Natural killer cell (primary cell): ENCODE results near the gene METTL8. TPM values are rescaled to one million over a fixed set of nuclear protein-coding genes. Genes with fewer than 3 reads are reported as not detected.

Experiments used
- ATAC-seq, 3 donors: fragments of 150-1000 bp in 2 of 3; fragments of 200-7000 bp in 1 of 3; cut with Tn5 transposase; 1 replicate in 1 of 3; 2 replicates in 2 of 3; pipeline ENCODE4 v1.10.0; 2021; ENCODE audit warnings: mild to moderate bottlenecking in 2 of 3, moderate library complexity in 2 of 3
- DNase-seq, 2 donors: peaks; one replicate each; pipeline versions ENCODE4 v3.0.0 to v3.0.0-alpha.2; 2013 to 2021; ENCODE audit warnings: mixed read lengths in 1 of 2
- H3K27ac ChIP-seq: one replicate; pipeline ENCODE4 v1.5.1; 2013; ENCODE audit warnings: mild to moderate bottlenecking, low read length
- H3K27me3 ChIP-seq: one replicate; pipeline ENCODE4 v1.6.1; 2013; ENCODE audit warnings: low read length; ENCODE audit not compliant: control insufficient read depth, insufficient read depth
- H3K36me3 ChIP-seq: one replicate; pipeline ENCODE4 v1.6.1; 2013; ENCODE audit warnings: low read length; ENCODE audit not compliant: control insufficient read depth, insufficient read depth
- H3K4me1 ChIP-seq: one replicate; pipeline ENCODE4 v1.6.1; 2013; ENCODE audit warnings: low read length; ENCODE audit not compliant: control insufficient read depth, insufficient read depth
- H3K4me3 ChIP-seq: one replicate; pipeline ENCODE4 v1.5.1; 2013; ENCODE audit warnings: low read length
- H3K9me3 ChIP-seq: one replicate; pipeline ENCODE4 v1.6.1; 2013; ENCODE audit warnings: low read length; ENCODE audit not compliant: control insufficient read depth, insufficient read depth
- H3K27ac Mint-ChIP-seq, 2 donors: one replicate each; pipeline ENCODE4 v1.8.0; 2022; ENCODE audit warnings: mild to moderate bottlenecking in 2 of 2, mixed read lengths in 2 of 2, moderate library complexity in 1 of 2
- H3K27me3 Mint-ChIP-seq, 2 donors: one replicate each; pipeline ENCODE4 v1.8.0; 2022; ENCODE audit warnings: low read depth in 2 of 2, mixed read lengths in 2 of 2
- H3K36me3 Mint-ChIP-seq: one replicate; pipeline ENCODE4 v1.8.0; 2022; ENCODE audit warnings: mixed read lengths
- H3K4me1 Mint-ChIP-seq, 2 donors: one replicate each; pipeline ENCODE4 v1.8.0; 2022; ENCODE audit warnings: mixed read lengths in 2 of 2
- H3K4me3 Mint-ChIP-seq: one replicate; pipeline ENCODE4 v1.8.0; 2022; ENCODE audit warnings: mild to moderate bottlenecking, moderate library complexity, mixed read lengths
- H3K9me3 Mint-ChIP-seq, 2 donors: one replicate each; pipeline ENCODE4 v1.8.0; 2022; ENCODE audit warnings: mixed read lengths in 2 of 2
- WGBS: methylation state at CpG from one replicate; pipeline ENCODE4 v1.1.7; 2013; ENCODE audit warnings: missing lambda C conversion rate; ENCODE audit not compliant: insufficient coverage; 5-methylcytosine and 5-hydroxymethylcytosine counted together
- intact Hi-C: fragments of 100-400 bp; cut with micrococcal nuclease; formaldehyde crosslinking; loops from one replicate; pipeline ENCODE4 v1.14.2; 2022
- total RNA-seq, 4 donors: library from RNA; stranded (reverse); fragments of 120-200 nt in 1 of 4; gene quantifications; one replicate each; pipeline versions ENCODE4 v1.2.3 to v1.2.4, GENCODE V29; 2013 to 2022
- TF ChIP-seq, protein P1 (sequence below): fragments of 200-600 bp; IDR thresholded peaks from one replicate; pipeline ENCODE4 v1.8.0; 2022; ENCODE audit warnings: antibody characterized with exemption

The METTL8 gene
- total RNA-seq, 3 donors from 2014 or later (not counting 1 experiment from before 2014, with no cell fraction given), result 14.3 to 16.7 (median 15.2) TPM

- WGBS, result 97% methylated on average over 5 of the region's 5 CpGs
- no peaks in the 10 kb centered on the region for H3K27me3 ChIP-seq
- DNase-seq (no peak), ATAC-seq (no peak)
- Mint-ChIP-seq H3K27ac (no peak overlapping the region), H3K4me1 (peaks cover 16 to 37% of the 10 kb centered on the region in 2 donors), H3K27me3 (no peaks in the 10 kb centered on the region), H3K4me3 (no peak overlapping the region), H3K9me3 (peaks cover 5 to 6% of the 10 kb centered on the region in 2 donors), H3K36me3 (peaks cover 7% of the 10 kb centered on the region)
- intact Hi-C loops, result no loop called here
- TF ChIP-seq, protein P1, sequence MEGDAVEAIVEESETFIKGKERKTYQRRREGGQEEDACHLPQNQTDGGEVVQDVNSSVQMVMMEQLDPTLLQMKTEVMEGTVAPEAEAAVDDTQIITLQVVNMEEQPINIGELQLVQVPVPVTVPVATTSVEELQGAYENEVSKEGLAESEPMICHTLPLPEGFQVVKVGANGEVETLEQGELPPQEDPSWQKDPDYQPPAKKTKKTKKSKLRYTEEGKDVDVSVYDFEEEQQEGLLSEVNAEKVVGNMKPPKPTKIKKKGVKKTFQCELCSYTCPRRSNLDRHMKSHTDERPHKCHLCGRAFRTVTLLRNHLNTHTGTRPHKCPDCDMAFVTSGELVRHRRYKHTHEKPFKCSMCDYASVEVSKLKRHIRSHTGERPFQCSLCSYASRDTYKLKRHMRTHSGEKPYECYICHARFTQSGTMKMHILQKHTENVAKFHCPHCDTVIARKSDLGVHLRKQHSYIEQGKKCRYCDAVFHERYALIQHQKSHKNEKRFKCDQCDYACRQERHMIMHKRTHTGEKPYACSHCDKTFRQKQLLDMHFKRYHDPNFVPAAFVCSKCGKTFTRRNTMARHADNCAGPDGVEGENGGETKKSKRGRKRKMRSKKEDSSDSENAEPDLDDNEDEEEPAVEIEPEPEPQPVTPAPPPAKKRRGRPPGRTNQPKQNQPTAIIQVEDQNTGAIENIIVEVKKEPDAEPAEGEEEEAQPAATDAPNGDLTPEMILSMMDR, result no peak
- H3K4me3 ChIP-seq, result no peak overlapping the region
- H3K36me3 ChIP-seq, result no peaks in the 10 kb centered on the region
- H3K9me3 ChIP-seq, result no peaks in the 10 kb centered on the region
- H3K4me1 ChIP-seq, result peaks cover 8% of the 10 kb centered on the region
- no peak overlapping the region for H3K27ac ChIP-seq
Observed at GRCh38 chr2:171404261-171404660, 29.5 kb downstream of the METTL8 start.

DNA sequence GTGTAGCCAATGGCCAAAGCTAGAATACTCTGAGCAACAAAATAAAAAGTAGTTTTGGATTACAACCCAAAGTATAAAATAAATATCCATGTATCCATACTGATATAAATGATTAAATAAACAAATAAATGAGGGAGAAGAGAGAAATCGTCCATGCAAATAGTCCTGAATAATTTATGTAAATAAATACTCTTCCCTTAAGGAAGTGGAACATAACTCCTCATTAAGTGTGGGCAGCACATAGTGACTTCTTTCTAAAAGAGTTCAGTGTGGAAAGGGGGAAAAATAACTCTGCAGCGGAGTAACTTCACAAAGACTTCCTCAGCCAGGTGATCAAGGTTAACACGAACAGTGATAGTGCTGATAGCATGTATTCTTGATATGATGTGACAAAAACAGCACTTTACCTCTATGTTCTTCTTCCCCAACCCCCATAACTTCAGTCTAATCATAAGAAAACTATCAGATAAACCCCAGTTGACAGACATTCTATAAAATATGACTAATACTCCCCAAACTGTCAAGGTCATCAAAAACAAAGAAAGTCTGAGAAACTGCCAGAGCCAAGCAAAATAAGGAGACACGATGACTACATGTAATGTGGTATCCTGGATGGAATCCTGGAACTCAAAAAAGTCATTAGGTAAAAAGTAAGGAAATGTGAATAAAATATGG is 30.7 kb downstream of the METTL8 start:
- Histone ChIP-seq H3K27me3 (no peaks in the 10 kb centered on the region), H3K4me1 (peaks cover 8% of the 10 kb centered on the region), H3K9me3 (no peaks in the 10 kb centered on the region), H3K4me3 (no peak overlapping the region), H3K36me3 (no peaks in the 10 kb centered on the region), H3K27ac (no peak overlapping the region)
- peaks cover 7% of the 10 kb centered on the region for H3K36me3 Mint-ChIP-seq
- peaks cover 5 to 6% of the 10 kb centered on the region in 2 donors for H3K9me3 Mint-ChIP-seq
- ATAC-seq (no peak), DNase-seq (no peak)
- H3K27me3 Mint-ChIP-seq, result no peaks in the 10 kb centered on the region
- no peak overlapping the region for H3K4me3 Mint-ChIP-seq
- no peak overlapping the region for H3K27ac Mint-ChIP-seq
- WGBS, result 75% methylated on average over 2 of the region's 4 CpGs
- TF ChIP-seq, protein P1, result no peak
- H3K4me1 Mint-ChIP-seq, result peaks cover 20 to 44% of the 10 kb centered on the region in 2 donors
- intact Hi-C loops, result no loop called here

GRCh38 chr2:171401947-171402346 is 31.8 kb downstream of the METTL8 start:
- H3K27ac Mint-ChIP-seq, result no peak overlapping the region
- Histone ChIP-seq H3K27me3 (no peaks in the 10 kb centered on the region), H3K4me1 (peaks cover under 1% of the 10 kb centered on the region), H3K36me3 (no peaks in the 10 kb centered on the region), H3K4me3 (no peak overlapping the region), H3K9me3 (no peaks in the 10 kb centered on the region), H3K27ac (no peak overlapping the region)
- H3K9me3 Mint-ChIP-seq, result peaks cover 5 to 6% of the 10 kb centered on the region in 2 donors
- ATAC-seq, result no peak
- DNase-seq, result no peak
- no peaks in the 10 kb centered on the region for H3K27me3 Mint-ChIP-seq
- TF ChIP-seq, protein P1, result no peak
- WGBS, result 100% methylated on average over 1 of the region's 1 CpG
- H3K4me1 Mint-ChIP-seq, result peaks cover 10 to 35% of the 10 kb centered on the region in 2 donors
- H3K36me3 Mint-ChIP-seq, result peaks cover 7% of the 10 kb centered on the region
- no peak overlapping the region for H3K4me3 Mint-ChIP-seq
- intact Hi-C loops, result no loop called here

- peaks cover 3 to 6% of the 10 kb centered on the region in 2 donors for H3K9me3 Mint-ChIP-seq
- WGBS, result 87% methylated on average over 3 of the region's 3 CpGs
- Histone ChIP-seq H3K27me3 (no peaks in the 10 kb centered on the region), H3K27ac (no peak overlapping the region), H3K4me1 (no peaks in the 10 kb centered on the region), H3K9me3 (no peaks in the 10 kb centered on the region), H3K4me3 (no peak overlapping the region), H3K36me3 (no peaks in the 10 kb centered on the region)
- peaks cover 6 to 26% of the 10 kb centered on the region in 2 donors for H3K4me1 Mint-ChIP-seq
- DNase-seq (no peak), ATAC-seq (no peak)
- H3K4me3 Mint-ChIP-seq, result no peak overlapping the region
- H3K27ac Mint-ChIP-seq, result no peak overlapping the region
- intact Hi-C loops, result no loop called here
- H3K27me3 Mint-ChIP-seq, result no peaks in the 10 kb centered on the region
- peaks cover 7% of the 10 kb centered on the region for H3K36me3 Mint-ChIP-seq
- TF ChIP-seq, protein P1, result no peak
Observed at GRCh38 chr2:171400395-171400794, 33.4 kb downstream of the METTL8 start.
